ENCODE results near the gene APBA2.

Gene APBA2

GRCh38 chr15:29066310-29066709 is 180.5 kb downstream of the APBA2 start:
- DNase-seq: no peak

- no peak for DNase-seq
Measured at GRCh38 chr15:29066838-29067237, 181.1 kb downstream of the APBA2 start.

GRCh38 chr15:29067949-29068348 is 182.2 kb downstream of the APBA2 start:
- no peak for DNase-seq

- DNase-seq: no peak
Measured at GRCh38 chr15:29070471-29071231, 184.9 kb downstream of the APBA2 start.

- no peak for DNase-seq
Measured at GRCh38 chr15:29071232-29071881, 185.6 kb downstream of the APBA2 start.

- DNase-seq: no peak
Measured at GRCh38 chr15:29071882-29072273, 186.1 kb downstream of the APBA2 start.

- no peak for DNase-seq
Measured at GRCh38 chr15:29072444-29072843, 186.7 kb downstream of the APBA2 start.

- no peak for DNase-seq
Measured at GRCh38 chr15:29074045-29074444, 188.3 kb downstream of the APBA2 start.

GRCh38 chr15:29078541-29078940 is 192.8 kb downstream of the APBA2 start:
- DNase-seq: no peak

- DNase-seq: no peak
Measured at GRCh38 chr15:29079479-29079878, 193.7 kb downstream of the APBA2 start.

GRCh38 chr15:29081781-29082180 is 196.0 kb downstream of the APBA2 start:
- no peak for DNase-seq

- DNase-seq: no peak
Measured at GRCh38 chr15:29083161-29083560, 197.4 kb downstream of the APBA2 start.

- DNase-seq: no peak
Measured at GRCh38 chr15:29083858-29084257, 198.1 kb downstream of the APBA2 start.

GRCh38 chr15:29086001-29086400 is 200.2 kb downstream of the APBA2 start:
- DNase-seq: no peak

- DNase-seq: no peak
Measured at GRCh38 chr15:29086891-29087290, 201.1 kb downstream of the APBA2 start.

GRCh38 chr15:29087521-29088285 is 201.9 kb downstream of the APBA2 start:
- DNase-seq: no peak

GRCh38 chr15:29088666-29089065 is 202.9 kb downstream of the APBA2 start:
- DNase-seq: no peak

- peak; percentile 27 to 30 for DNase-seq
Measured at GRCh38 chr15:29089731-29090616, 204.2 kb downstream of the APBA2 start.

- DNase-seq: peak; percentile 64 to 74
Measured at GRCh38 chr15:29090617-29091466, 205.1 kb downstream of the APBA2 start.

GRCh38 chr15:29091666-29092065 is 205.9 kb downstream of the APBA2 start:
- no peak for DNase-seq

- DNase-seq: no peak
Measured at GRCh38 chr15:29092376-29093064, 206.7 kb downstream of the APBA2 start.

Measured in activated CD4-positive, alpha-beta T cell treated with anti-CD3 and anti-CD28 coated beads, Interleukin-2, amount 50 U/mL, for 48 hours (primary cell).